Frontal cortex (tissue), 4 donors: Measurements from ENCODE around the gene CARD19. TPM values are rescaled to one million over a fixed set of nuclear protein-coding genes. Genes with fewer than 3 reads are reported as not detected.
"Not testable (repeated sequence)": the region's sequence is repeated elsewhere in the genome, so short reads cannot be mapped to it uniquely, and the experiment has no call there.

Source experiments
- DNase-seq, 2 donors: peaks; one replicate each; pipeline ENCODE4 v3.0.0; 2012; ENCODE audit warnings: low spot score in 2 of 2
- FAIRE-seq: peaks from 2 replicates; lab custom pipeline; 2012; peaks lifted over from hg19 to GRCh38; lab: Jason Lieb, UNC
- total RNA-seq: library from RNA; depleted of rRNA; stranded (reverse); fragments of >200 nt; gene quantifications from one replicate; pipeline ENCODE4 v1.2.3, GENCODE V29; 2014
- donor health status: control.
- donor health status: control.
- donor health status: control.

Gene CARD19
- total RNA-seq, 1 donor from 2014 or later: 14.3 TPM

DNA sequence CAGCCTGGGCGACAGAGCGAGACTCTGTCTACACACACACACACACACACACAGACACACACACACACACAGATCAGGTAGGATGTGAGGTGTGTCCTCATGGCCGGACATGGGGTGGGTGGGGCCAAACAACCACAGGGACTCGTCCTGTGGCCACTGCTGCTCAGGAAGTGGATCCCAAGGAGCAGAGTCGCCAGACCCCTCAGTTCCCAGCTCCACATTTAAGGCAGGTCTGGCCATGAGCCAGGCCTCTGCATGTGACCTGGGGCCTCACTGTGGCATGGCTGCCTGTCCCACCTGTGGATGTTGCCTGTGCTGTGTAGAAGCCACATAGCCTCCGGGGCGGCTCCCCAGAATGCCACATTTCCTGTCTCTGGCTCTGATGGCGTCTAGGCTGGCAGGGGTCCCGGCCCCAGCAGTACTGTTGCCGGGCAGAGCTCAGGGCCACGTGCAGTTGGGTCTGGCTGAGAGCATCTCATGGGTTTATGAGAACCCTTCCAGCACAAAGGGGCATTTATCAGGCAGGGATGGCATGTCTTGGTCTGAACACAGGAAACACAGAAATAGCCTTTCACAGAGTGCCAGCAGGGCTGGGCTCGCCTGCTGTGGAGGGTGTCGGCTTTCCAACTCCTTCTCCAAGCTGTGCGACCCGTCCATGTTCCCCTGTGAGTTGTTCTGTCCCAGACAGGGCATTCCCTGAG, 48.0 kb downstream of the CARD19 start:
- peak; percentile 45 for FAIRE-seq
- DNase-seq: peak; percentile 75 to 84

DNA sequence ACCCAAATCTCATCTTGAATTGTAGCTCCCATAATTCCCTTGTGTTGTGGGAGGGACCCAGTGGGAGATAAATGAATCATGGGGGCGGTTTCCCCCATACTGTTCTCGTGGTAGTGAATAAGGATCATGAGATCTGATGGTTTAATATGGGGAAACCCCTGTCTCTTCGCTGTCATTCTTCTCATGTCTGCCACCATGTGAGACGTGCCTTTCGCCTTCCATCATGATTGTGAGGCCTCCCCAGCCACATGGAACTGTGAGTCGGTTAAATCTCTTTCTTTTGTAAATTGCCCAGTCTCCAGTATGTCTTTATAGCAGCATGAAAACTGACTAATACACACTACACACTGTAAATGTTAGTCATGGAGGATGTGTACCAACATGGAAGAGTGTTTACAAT, 50.7 kb downstream of the CARD19 start:
- not testable (repeated sequence) for DNase-seq, FAIRE-seq

DNA sequence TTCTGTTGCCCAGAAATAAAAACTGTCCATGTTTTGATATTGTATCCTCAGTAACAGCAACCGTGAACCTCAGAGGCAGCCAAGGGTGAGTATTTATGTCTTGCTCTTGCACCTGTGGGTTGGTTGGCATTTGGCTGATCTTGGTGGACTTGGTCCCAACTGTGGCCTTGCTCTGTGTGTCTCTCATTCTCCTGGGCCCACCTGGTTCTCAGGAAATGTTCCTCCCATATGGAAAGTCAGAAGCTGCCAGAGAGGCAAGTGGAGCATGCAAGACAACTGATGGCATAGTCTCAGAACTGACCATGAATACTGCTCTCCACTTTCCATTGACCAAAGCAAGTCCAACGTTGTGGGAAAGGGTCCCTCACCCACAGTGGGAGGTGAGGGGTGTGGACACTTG, 51.6 kb downstream of the CARD19 start:
- FAIRE-seq (no peak), DNase-seq (no peak)

DNA sequence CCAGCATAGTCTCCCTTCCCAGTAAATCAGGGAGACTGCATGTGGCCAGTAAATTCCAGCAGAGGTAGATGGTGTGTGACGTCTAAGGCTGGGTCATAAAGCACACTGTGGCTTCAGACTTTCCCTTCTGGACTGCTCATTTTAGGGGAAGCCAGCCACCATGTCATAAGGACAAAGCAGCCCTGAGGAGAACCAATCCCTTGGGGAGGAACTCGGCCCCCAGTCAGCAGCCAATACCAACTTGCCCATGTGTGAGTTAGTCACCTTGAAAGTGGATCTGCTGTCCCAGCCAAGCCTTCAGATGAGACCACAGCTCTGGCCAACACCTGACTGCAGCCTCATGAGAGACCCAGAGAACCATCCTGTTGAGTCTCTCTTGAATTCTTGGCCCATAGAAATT, 52.7 kb downstream of the CARD19 start:
- FAIRE-seq (no peak), DNase-seq (no peak)

DNA sequence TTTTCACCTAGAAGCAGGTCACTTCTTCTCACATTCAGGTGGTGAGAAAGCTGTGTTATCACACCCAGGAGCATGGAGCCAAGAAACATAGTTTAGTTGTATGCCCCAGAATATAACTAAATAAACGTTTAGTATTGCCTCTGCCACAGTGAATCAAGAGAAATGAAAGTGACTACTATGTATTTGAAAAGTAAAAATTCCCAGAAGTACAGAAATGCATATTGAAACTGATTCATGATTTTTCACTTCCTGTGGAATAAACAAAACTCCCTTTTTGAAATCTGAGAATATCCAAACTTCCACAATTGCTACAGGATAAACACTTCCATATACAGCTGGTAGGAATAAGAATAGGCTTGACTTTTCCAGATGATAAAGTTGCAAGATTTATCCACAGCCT, 53.3 kb downstream of the CARD19 start:
- no peak for FAIRE-seq
- no peak for DNase-seq

DNA sequence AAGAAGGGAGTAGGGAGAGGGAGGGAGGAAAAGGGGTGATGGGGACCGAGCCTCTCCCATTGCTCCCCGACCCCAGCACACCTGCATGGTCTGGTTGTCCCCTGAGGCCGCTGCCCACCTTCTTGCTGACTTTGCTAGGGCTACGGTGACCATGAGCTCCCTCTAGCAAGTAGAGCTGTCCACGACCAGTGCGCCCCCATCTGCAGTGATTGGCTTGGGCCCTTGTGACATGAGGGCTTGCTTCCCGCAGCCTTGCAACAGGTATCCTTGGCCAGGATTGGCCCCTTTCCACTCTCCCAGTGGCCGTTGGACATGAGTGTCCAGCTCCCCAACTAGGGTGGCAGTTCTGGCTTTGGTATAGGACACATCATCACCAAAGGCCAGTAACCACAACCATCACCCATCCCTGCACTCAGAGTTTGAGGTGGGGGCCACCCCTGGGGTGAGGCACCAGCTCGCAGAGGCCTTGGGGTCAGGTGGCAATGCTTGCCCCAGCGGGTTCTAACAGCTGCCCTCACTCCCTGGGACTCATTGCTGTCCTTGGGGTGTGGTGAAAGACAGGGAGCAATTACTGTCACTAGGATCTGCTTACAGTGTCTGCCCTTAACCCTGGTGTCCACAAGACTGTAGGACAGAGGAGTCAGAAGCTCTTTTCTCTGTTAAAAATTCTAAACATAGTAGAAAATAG, 55.2 kb downstream of the CARD19 start:
- no peak for FAIRE-seq
- DNase-seq: no peak

DNA sequence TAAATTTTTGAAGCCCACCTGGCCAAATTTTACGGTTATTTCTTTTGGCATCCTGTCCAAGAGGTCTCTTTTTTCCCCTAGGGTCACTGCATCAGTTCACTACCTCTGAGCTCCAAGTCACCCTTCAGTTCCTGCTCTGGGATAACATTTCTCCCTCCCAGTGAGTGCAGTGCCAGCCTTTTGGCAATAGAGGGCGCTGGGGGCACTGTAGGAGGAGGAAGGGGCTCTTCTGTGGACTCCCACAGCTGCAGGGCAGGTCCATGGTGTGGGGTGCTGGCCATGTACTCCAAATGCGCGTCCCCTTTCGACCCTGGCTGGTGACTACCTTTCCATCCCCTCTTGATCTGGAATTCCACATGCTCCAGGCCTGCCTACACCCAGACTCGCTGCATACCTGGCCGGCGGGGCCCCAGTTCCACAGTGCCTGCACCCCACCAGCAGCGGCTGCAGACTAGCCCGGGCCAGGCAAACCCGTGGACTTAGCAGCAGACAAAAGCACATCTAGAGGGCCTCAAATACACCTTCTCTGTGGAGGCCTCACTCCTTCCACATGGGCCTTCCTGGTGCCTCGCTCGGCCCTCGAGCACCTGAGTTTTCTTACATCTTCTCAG, 58.4 kb downstream of the CARD19 start:
- FAIRE-seq (no peak), DNase-seq (no peak)

DNA sequence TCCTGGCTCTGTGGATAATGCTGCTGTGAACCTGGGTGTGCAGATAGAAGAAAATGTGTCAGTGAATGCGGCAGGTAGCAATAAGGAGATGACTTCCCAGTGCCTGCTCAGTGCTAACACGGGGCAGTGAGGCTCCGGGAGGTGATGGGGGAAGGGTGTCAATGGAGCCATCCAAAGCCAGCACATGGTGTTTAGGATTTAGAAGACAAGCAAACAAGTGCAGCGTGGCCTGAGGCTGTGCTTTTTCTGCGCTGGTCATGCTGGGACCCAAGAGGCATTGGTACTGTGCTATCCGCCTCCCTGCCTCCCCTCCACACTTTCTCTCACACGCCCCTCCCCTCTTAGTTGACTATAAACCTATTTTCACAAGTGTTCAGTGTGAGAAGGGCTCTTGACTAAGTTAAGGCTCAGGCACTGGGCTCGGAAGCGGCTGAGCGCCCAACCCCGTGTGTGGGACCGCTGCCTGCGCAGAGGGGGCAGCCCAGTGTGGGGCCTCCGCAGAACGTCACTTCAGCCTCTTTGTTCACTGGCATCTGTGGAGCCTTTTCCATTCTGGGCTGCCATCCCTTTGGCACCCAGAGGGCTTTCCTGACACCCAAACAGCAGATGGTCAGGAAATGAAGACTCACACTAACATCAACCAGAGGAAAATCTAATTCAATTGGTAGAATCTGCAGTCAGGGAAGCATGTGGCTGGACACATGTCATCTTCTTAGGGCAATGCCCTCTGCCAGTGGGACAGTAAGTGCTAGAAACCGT, 59.9 kb downstream of the CARD19 start:
- DNase-seq (peak; percentile 51 to 59), FAIRE-seq (no peak)

DNA sequence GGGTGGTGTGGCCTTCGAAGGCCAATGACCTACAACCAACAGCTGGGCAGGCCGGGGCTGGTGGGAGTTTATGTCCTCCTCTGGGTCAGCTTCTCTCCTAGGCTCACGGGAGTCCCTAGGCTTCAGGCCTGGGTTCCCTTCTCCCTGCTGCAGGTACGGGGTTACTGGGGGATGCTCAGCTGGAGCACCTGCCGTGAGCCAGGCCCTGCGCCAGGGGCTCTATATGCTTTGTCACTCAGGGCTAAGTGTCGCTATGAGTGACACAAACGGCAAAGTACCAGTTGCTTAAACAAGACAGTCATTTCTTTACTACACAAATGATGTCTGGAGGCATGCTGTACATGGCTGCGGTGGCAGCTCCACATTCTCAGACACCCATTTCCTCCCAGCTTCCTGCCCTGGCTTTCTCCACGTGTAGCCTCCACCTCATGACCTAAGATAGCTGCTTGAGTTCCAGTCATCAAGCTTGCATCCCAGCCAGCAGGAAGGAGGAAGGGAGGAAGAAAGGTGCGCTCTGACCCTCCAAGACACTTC, 60.5 kb downstream of the CARD19 start:
- DNase-seq (no peak), FAIRE-seq (no peak)

DNA sequence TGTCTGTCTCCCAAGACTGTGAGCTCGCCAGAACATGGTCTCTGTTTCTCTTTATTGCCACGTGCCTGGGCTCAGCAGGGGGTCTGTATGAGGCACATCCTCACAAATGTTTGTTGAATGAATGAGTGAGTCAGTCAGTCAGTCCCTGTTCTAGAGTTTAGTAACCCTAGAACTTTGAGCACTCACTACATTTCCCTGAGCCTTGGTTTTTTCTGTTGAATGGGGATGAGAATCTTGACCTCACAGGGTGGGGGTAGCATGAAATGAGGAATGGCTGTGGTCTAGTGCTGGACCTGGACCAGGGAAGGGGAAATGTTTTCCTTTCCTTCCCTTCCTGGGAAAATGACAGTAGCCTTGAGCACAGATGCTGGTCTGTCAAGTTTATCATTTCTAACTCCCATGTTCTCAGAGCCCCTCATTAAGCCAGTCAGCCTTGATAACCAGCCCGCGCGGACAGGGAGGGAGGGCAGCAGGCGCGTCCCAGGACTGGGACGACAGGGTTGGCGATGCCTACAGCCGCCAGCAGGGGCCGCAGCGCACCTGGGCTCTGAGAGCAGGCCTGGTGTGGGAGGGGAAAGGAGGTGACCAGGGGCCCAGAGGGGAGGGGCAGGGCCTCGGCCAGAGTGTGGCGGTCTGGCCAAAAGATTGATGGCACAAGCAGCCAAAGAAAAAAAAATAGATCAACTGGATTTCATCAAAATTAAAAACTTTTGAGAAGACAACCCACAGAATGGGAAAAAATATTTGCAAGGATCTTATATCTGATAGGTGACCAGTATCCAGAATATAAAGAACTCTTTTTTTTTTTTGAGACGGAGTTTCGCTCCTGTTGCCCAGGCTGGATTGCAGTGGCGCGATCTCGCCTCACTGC, 63.8 kb downstream of the CARD19 start:
- no peak for FAIRE-seq
- DNase-seq: peak; percentile 57 to 84

DNA sequence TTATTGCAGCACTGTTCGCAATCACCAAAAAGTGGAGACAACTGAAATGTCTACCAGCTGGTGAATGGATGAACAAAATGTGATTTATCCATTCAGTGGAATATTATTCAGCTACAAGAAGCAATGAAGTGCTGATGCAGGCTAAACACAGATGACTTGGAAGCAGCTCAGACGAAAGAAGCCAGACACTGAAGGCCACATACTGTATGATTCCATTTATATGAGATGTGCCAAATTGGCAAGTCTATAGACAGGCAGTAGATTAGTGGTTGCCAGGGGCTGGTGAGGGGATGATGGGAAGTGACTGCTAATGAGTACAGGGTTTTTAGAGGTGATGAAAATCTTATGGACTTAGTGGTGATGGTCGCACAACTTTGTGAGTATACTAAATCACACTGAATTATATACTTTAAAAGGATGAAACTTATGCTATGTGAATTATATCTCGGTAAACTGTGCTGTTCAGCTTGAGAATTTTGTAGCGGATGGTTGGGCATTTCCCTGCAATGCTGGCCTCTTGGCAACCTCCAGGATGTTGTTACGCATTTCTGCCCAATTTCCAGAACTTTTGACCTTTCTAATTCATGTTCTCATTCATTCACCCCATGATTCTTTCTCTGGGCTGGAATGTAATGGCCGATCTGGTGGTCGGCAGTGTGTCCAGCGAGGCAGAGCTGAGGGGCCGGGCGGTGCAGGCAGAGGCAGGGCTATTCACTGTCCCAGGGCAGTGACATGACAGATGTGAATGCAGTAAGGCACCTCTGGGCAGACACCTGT, 66.0 kb downstream of the CARD19 start:
- no peak for FAIRE-seq
- no peak for DNase-seq

Other genes starting within 250 kb of the CARD19 start
- gene ZNF484, start 218.2 kb upstream of the CARD19 start, total RNA-seq: 51.4 TPM
- gene FGD3, start 148.7 kb upstream of the CARD19 start, total RNA-seq: 17.9 TPM
- gene SUSD3, start 37.5 kb upstream of the CARD19 start, total RNA-seq: 0.41 TPM
- gene NINJ1, start 38.0 kb downstream of the CARD19 start, total RNA-seq: 2.9 TPM
- 12.6 TPM for gene WNK2, start 87.9 kb downstream of the CARD19 start, total RNA-seq